OCI-LY3 (cell line): ENCODE data around the gene C1orf105.
A peak's percentile ranks its signal among the peaks of the same experiment; 100 is the strongest.

ENCODE experiments used
- H2AFZ ChIP-seq: fragments of 200-600, 300-600 bp; shearing (Covaris generic); 2 replicates; pipeline ENCODE4 v1.6.0; 2014; ENCODE audit warnings: antibody characterized with exemption, low read depth, low read length
- H3K27ac ChIP-seq: fragments of 200-600, 300-600 bp; sonication (generic); 2 replicates; pipeline ENCODE4 v1.5.1; 2014; ENCODE audit warnings: mild to moderate bottlenecking, low read length, moderate library complexity, mixed read lengths
- H3K27me3 ChIP-seq: fragments of 200-600, 300-600 bp; sonication (generic); 2 replicates; pipeline ENCODE4 v1.6.1; 2014; ENCODE audit warnings: low read depth, low read length, mixed read lengths
- H3K36me3 ChIP-seq: fragments of 200-600, 300-600 bp; sonication (generic); replicated peaks from 2 replicates; pipeline ENCODE3; 2014; ENCODE audit warnings: low read depth, low read length, mixed read lengths
- H3K4me1 ChIP-seq: fragments of 300-600, 200-600 bp; sonication (generic); 2 replicates; pipeline ENCODE4 v1.6.1; 2014; ENCODE audit warnings: low read length, mixed read lengths
- H3K4me2 ChIP-seq: fragments of 200-600, 300-600 bp; sonication (generic); 2 replicates; pipeline ENCODE4 v1.6.1; 2014; ENCODE audit warnings: low read length, mixed read lengths
- H3K4me3 ChIP-seq: fragments of 300-600, 200-600 bp; sonication (generic); 2 replicates; pipeline ENCODE4 v1.5.1; 2014; ENCODE audit warnings: antibody characterized with exemption, mild to moderate bottlenecking, low read length, moderate library complexity
- H3K79me2 ChIP-seq: fragments of 300-600, 200-600 bp; shearing (Covaris generic); 2 replicates; pipeline ENCODE4 v1.6.1; 2014; ENCODE audit warnings: mild to moderate bottlenecking, low read length, mixed read lengths
- H3K9ac ChIP-seq: fragments of 300-600, 200-600 bp; shearing (Covaris generic); 2 replicates; pipeline ENCODE4 v1.6.0; 2014; ENCODE audit warnings: mild to moderate bottlenecking, low read length, moderate library complexity
- H3K9me3 ChIP-seq: fragments of 200-600, 300-600 bp; shearing (Covaris generic); 2 replicates; pipeline ENCODE4 v1.6.1; 2014; ENCODE audit warnings: low read length, mixed read lengths; ENCODE audit not compliant: insufficient read depth
- H4K20me1 ChIP-seq: fragments of 200-600, 300-600 bp; sonication (generic); 2 replicates; pipeline ENCODE4 v1.6.1; 2016; ENCODE audit warnings: low read length, mixed read lengths; ENCODE audit not compliant: insufficient read depth
- CTCF ChIP-seq: fragments of 200-600, 300-600 bp; sonication (generic); IDR thresholded peaks from 2 replicates; pipeline ENCODE4 v1.5.1; 2014; ENCODE audit warnings: antibody characterized with exemption, low read length, low read depth
- EZH2phosphoT487 ChIP-seq: fragments of 200-600 bp; shearing (Covaris generic); IDR thresholded peaks from 2 replicates; pipeline ENCODE4 v1.6.1; 2018; ENCODE audit warnings: antibody characterized with exemption, mixed run types, low read depth

The C1orf105 gene

GRCh38 chr1:172401892-172402291 lies 18.6 kb upstream of the C1orf105 start:
- Histone ChIP-seq H3K27me3 (no peaks in the 10 kb centered on the region), H3K9me3 (no peaks in the 10 kb centered on the region), H3K27ac (no peak overlapping the region), H2AFZ (no peak overlapping the region), H3K4me3 (no peak overlapping the region), H3K4me2 (no peak overlapping the region), H3K4me1 (peaks cover 59% of the 10 kb centered on the region), H4K20me1 (no peaks in the 10 kb centered on the region), H3K9ac (no peak overlapping the region), H3K36me3 (no peaks in the 10 kb centered on the region), H3K79me2 (no peaks in the 10 kb centered on the region)
- TF ChIP-seq CTCF (peak; percentile 84), EZH2phosphoT487 (no peak)

- TF ChIP-seq CTCF, result no peak
- no peak for TF ChIP-seq EZH2phosphoT487
These were observed 17.5 kb upstream of the C1orf105 start for GRCh38 chr1:172402878-172403569.

GRCh38 chr1:172404121-172404520 lies 16.4 kb upstream of the C1orf105 start:
- Histone ChIP-seq H3K4me1 (peaks cover 44% of the 10 kb centered on the region), H3K4me3 (no peak overlapping the region), H2AFZ (no peak overlapping the region), H3K9ac (no peak overlapping the region), H3K9me3 (no peaks in the 10 kb centered on the region), H4K20me1 (no peaks in the 10 kb centered on the region), H3K79me2 (no peaks in the 10 kb centered on the region), H3K4me2 (no peak overlapping the region), H3K27me3 (no peaks in the 10 kb centered on the region), H3K36me3 (no peaks in the 10 kb centered on the region), H3K27ac (no peak overlapping the region)
- no peak for TF ChIP-seq EZH2phosphoT487
- no peak for TF ChIP-seq CTCF

More at GRCh38 chr1:172402878-172403569, 17.5 kb upstream of the C1orf105 start:
- Histone ChIP-seq H3K27ac (no peak overlapping the region), H3K4me1 (peaks cover 55% of the 10 kb centered on the region), H3K4me3 (no peak overlapping the region), H3K79me2 (no peaks in the 10 kb centered on the region), H3K9me3 (no peaks in the 10 kb centered on the region), H3K4me2 (no peak overlapping the region), H2AFZ (no peak overlapping the region), H3K27me3 (no peaks in the 10 kb centered on the region), H3K9ac (no peak overlapping the region), H4K20me1 (no peaks in the 10 kb centered on the region), H3K36me3 (no peaks in the 10 kb centered on the region)

- TF ChIP-seq EZH2phosphoT487 (no peak), CTCF (no peak)
- H3K4me2 ChIP-seq, result no peak overlapping the region
These were observed 14.6 kb upstream of the C1orf105 start for GRCh38 chr1:172405912-172406311.

More at GRCh38 chr1:172405912-172406311, 14.6 kb upstream of the C1orf105 start:
- H3K27me3 ChIP-seq, result no peaks in the 10 kb centered on the region
- H3K4me1 ChIP-seq, result peaks cover 26% of the 10 kb centered on the region
- no peak overlapping the region for H3K4me3 ChIP-seq
- no peak overlapping the region for H2AFZ ChIP-seq
- H3K79me2 ChIP-seq, result no peaks in the 10 kb centered on the region
- H4K20me1 ChIP-seq, result no peaks in the 10 kb centered on the region
- H3K9me3 ChIP-seq, result no peaks in the 10 kb centered on the region
- H3K36me3 ChIP-seq, result no peaks in the 10 kb centered on the region
- no peak overlapping the region for H3K27ac ChIP-seq
- H3K9ac ChIP-seq, result no peak overlapping the region
